Effector memory CD8-positive, alpha-beta T cell (primary cell): ENCODE measurements around the gene CDR2.
"Not testable (repeated sequence)": the region's sequence is repeated elsewhere in the genome, so short reads cannot be mapped to it uniquely, and the experiment has no call there.

Source experiments
- ATAC-seq: fragments of 150-1000 bp; cut with Tn5 transposase; replicated peaks from 2 replicates; pipeline ENCODE4 v1.10.0; 2021; ENCODE audit warnings: mild to moderate bottlenecking, moderate library complexity
- DNase-seq, 3 experiments: peaks; one replicate each; pipeline ENCODE4 v3.0.0; 2021
- H3K27ac Mint-ChIP-seq, 2 donors: one replicate each; pipeline ENCODE4 v1.8.0; 2022; ENCODE audit warnings: mild to moderate bottlenecking in 2 of 2, mixed read lengths in 2 of 2, moderate library complexity in 2 of 2
- H3K27me3 Mint-ChIP-seq, 2 donors: one replicate each; pipeline ENCODE4 v1.8.0; 2022; ENCODE audit warnings: mixed read lengths in 2 of 2
- H3K36me3 Mint-ChIP-seq: one replicate; pipeline ENCODE4 v1.8.0; 2022; ENCODE audit warnings: mild to moderate bottlenecking, moderate library complexity, mixed read lengths; ENCODE audit not compliant: insufficient read depth
- H3K4me1 Mint-ChIP-seq, 2 donors: one replicate each; pipeline ENCODE4 v1.8.0; 2022; ENCODE audit warnings: low read depth in 2 of 2, mixed read lengths in 2 of 2
- H3K4me3 Mint-ChIP-seq, 2 donors: one replicate each; pipeline ENCODE4 v1.8.0; 2022; ENCODE audit warnings: mild to moderate bottlenecking in 2 of 2, mixed read lengths in 2 of 2, moderate library complexity in 2 of 2
- H3K9me3 Mint-ChIP-seq, 2 donors: one replicate each; pipeline ENCODE4 v1.8.0; 2022; ENCODE audit warnings: mixed read lengths in 2 of 2

The CDR2 gene

GRCh38 chr16:22353933-22354541 lies 20.4 kb downstream of the CDR2 start:
- H3K4me3 Mint-ChIP-seq, result no peak overlapping the region

GRCh38 chr16:22353191-22353919 lies 21.1 kb downstream of the CDR2 start:
- Mint-ChIP-seq H3K9me3 (no peaks in the 10 kb centered on the region), H3K4me3 (no peak overlapping the region), H3K27ac (peak overlapping the region; percentile 46 to 61), H3K27me3 (no peaks in the 10 kb centered on the region), H3K4me1 (peaks cover 22 to 32% of the 10 kb centered on the region in 2 donors), H3K36me3 (peaks cover 27% of the 10 kb centered on the region)
- ATAC-seq (peak; percentile 12), DNase-seq (no peak)

More at GRCh38 chr16:22353933-22354541, 20.4 kb downstream of the CDR2 start:
- Mint-ChIP-seq H3K27ac (peak overlapping the region; percentile 46 to 61), H3K4me1 (peaks cover 22 to 37% of the 10 kb centered on the region in 2 donors), H3K27me3 (no peaks in the 10 kb centered on the region), H3K9me3 (no peaks in the 10 kb centered on the region), H3K36me3 (peaks cover 22% of the 10 kb centered on the region)
- no peak for DNase-seq
- ATAC-seq, result no peak

- Mint-ChIP-seq H3K27ac (no peak overlapping the region), H3K4me3 (no peak overlapping the region), H3K9me3 (no peaks in the 10 kb centered on the region), H3K36me3 (peaks cover 33% of the 10 kb centered on the region), H3K4me1 (peaks cover 18 to 25% of the 10 kb centered on the region in 2 donors), H3K27me3 (no peaks in the 10 kb centered on the region)
- DNase-seq, result no peak
- no peak for ATAC-seq
Measured at GRCh38 chr16:22352723-22353122, 21.7 kb downstream of the CDR2 start.

- no peaks in the 10 kb centered on the region for H3K27me3 Mint-ChIP-seq
- DNase-seq (no peak), ATAC-seq (no peak)
- H3K4me3 Mint-ChIP-seq, result no peak overlapping the region
- H3K36me3 Mint-ChIP-seq, result peaks cover 39% of the 10 kb centered on the region
- no peak overlapping the region for H3K27ac Mint-ChIP-seq
- H3K4me1 Mint-ChIP-seq, result peaks cover 13 to 20% of the 10 kb centered on the region in 2 donors
- no peaks in the 10 kb centered on the region for H3K9me3 Mint-ChIP-seq
Measured at GRCh38 chr16:22352140-22352539, 22.3 kb downstream of the CDR2 start.

GRCh38 chr16:22351017-22351416 lies 23.4 kb downstream of the CDR2 start:
- not testable (repeated sequence) for ATAC-seq, DNase-seq, H3K4me3 Mint-ChIP-seq, H3K27ac Mint-ChIP-seq, H3K27me3 Mint-ChIP-seq, H3K9me3 Mint-ChIP-seq
- peaks cover 13 to 25% of the 10 kb centered on the region in 2 donors for H3K4me1 Mint-ChIP-seq
- H3K36me3 Mint-ChIP-seq, result peaks cover 38% of the 10 kb centered on the region

GRCh38 chr16:22348291-22348690 lies 26.1 kb downstream of the CDR2 start:
- no peaks in the 10 kb centered on the region for H3K27me3 Mint-ChIP-seq
- ATAC-seq, result no peak
- peak overlapping the region; percentile 26 to 60 for H3K27ac Mint-ChIP-seq

GRCh38 chr16:22347100-22347820 lies 27.2 kb downstream of the CDR2 start:
- DNase-seq, result no peak
- Mint-ChIP-seq H3K36me3 (peaks cover 48% of the 10 kb centered on the region), H3K9me3 (no peaks in the 10 kb centered on the region), H3K27ac (peak overlapping the region; percentile 26 to 76), H3K4me1 (peaks cover 1 to 4% of the 10 kb centered on the region in 2 donors), H3K4me3 (no peak overlapping the region), H3K27me3 (no peaks in the 10 kb centered on the region)
- ATAC-seq, result no peak

More at GRCh38 chr16:22348291-22348690, 26.1 kb downstream of the CDR2 start:
- Mint-ChIP-seq H3K4me3 (no peak overlapping the region), H3K9me3 (no peaks in the 10 kb centered on the region), H3K36me3 (peaks cover 48% of the 10 kb centered on the region), H3K4me1 (peaks cover 1 to 7% of the 10 kb centered on the region in 2 donors)
- no peak for DNase-seq

GRCh38 chr16:22346483-22346882 lies 27.9 kb downstream of the CDR2 start:
- Mint-ChIP-seq H3K27me3 (no peaks in the 10 kb centered on the region), H3K4me3 (no peak overlapping the region), H3K27ac (peak overlapping the region; percentile 26 to 76), H3K9me3 (no peaks in the 10 kb centered on the region), H3K4me1 (peaks cover 1 to 4% of the 10 kb centered on the region in 2 donors), H3K36me3 (peaks cover 48% of the 10 kb centered on the region)
- ATAC-seq, result no peak
- DNase-seq, result no peak

- Mint-ChIP-seq H3K9me3 (peaks cover 0 to 9% of the 10 kb centered on the region in 2 donors), H3K36me3 (peaks cover 33% of the 10 kb centered on the region), H3K4me3 (no peak overlapping the region), H3K27me3 (no peaks in the 10 kb centered on the region), H3K27ac (no peak overlapping the region), H3K4me1 (peaks cover 1 to 4% of the 10 kb centered on the region in 2 donors)
- no peak for ATAC-seq
- DNase-seq, result no peak
Measured at GRCh38 chr16:22342082-22342481, 32.3 kb downstream of the CDR2 start.

- H3K27me3 Mint-ChIP-seq, result no peaks in the 10 kb centered on the region
- no peak overlapping the region for H3K27ac Mint-ChIP-seq
- ATAC-seq, result no peak
- no peak for DNase-seq
- no peaks in the 10 kb centered on the region for H3K4me1 Mint-ChIP-seq
- no peak overlapping the region for H3K4me3 Mint-ChIP-seq
- peaks cover 5 to 20% of the 10 kb centered on the region in 2 donors for H3K9me3 Mint-ChIP-seq
- H3K36me3 Mint-ChIP-seq, result peaks cover 32% of the 10 kb centered on the region
Measured at GRCh38 chr16:22340945-22341344, 33.5 kb downstream of the CDR2 start.

- Mint-ChIP-seq H3K36me3 (peaks cover 37% of the 10 kb centered on the region), H3K27ac (peak overlapping the region; percentile 3 to 16), H3K4me1 (no peaks in the 10 kb centered on the region), H3K9me3 (peaks cover 5 to 20% of the 10 kb centered on the region in 2 donors), H3K27me3 (no peaks in the 10 kb centered on the region), H3K4me3 (no peak overlapping the region)
- no peak for DNase-seq
- no peak for ATAC-seq
Measured at GRCh38 chr16:22337849-22338635, 36.4 kb downstream of the CDR2 start.

- DNase-seq (no peak), ATAC-seq (no peak)
- Mint-ChIP-seq H3K27ac (no peak overlapping the region), H3K36me3 (peaks cover 44% of the 10 kb centered on the region), H3K4me1 (peaks cover 0 to 3% of the 10 kb centered on the region in 2 donors), H3K4me3 (no peak overlapping the region), H3K27me3 (no peaks in the 10 kb centered on the region), H3K9me3 (peaks cover 5 to 20% of the 10 kb centered on the region in 2 donors)
Measured at GRCh38 chr16:22337045-22337444, 37.4 kb downstream of the CDR2 start.

- H3K36me3 Mint-ChIP-seq, result peaks cover 49% of the 10 kb centered on the region
- H3K4me1 Mint-ChIP-seq, result peaks cover 0 to 5% of the 10 kb centered on the region in 2 donors
- no peaks in the 10 kb centered on the region for H3K27me3 Mint-ChIP-seq
- no peak overlapping the region for H3K27ac Mint-ChIP-seq
- H3K9me3 Mint-ChIP-seq, result peaks cover 5 to 20% of the 10 kb centered on the region in 2 donors
- H3K4me3 Mint-ChIP-seq, result no peak overlapping the region
- no peak for ATAC-seq
- no peak for DNase-seq
Measured at GRCh38 chr16:22336581-22336980, 37.8 kb downstream of the CDR2 start.
